Measurements from ENCODE around the gene ADPRHL1. TPM values are rescaled to one million over a fixed set of nuclear protein-coding genes. Genes with fewer than 3 reads are reported as not detected.

ADPRHL1 gene
- total RNA-seq, 1 experiment from 2014 or later, result 2.7 TPM

GRCh38 chr13:113358653-113359190, 94.6 kb downstream of the ADPRHL1 start:
- Mint-ChIP-seq H3K4me3 (no peak overlapping the region), H3K27ac (0 out of 7 replicates have a peak overlapping the region, but pooled peaks of 1 of the 3 experiments have one; percentile 45), H3K4me1 (peaks cover 14 to 19% of the 10 kb centered on the region in 2 experiments), H3K9me3 (no peaks in the 10 kb centered on the region), H3K36me3 (ENCODE audit: insufficient read depth in 1 of 3, low read depth in 3 of 3) (peaks cover 31 to 57% (median 57%) of the 10 kb centered on the region in 3 experiments; a peak in 6 of 7 replicates), H3K27me3 (ENCODE audit: low read depth) (no peaks in the 10 kb centered on the region)
- Histone ChIP-seq H2BK12ac (ENCODE audit: insufficient read length, low read depth, low read length) (no peak overlapping the region), H3K14ac (ENCODE audit: insufficient read depth, low read length) (no peak overlapping the region), H4K5ac (ENCODE audit: insufficient read length, low read depth, low read length) (no peak overlapping the region), H2BK5ac (ENCODE audit: insufficient read length, low read length) (no peak overlapping the region), H2BK120ac (ENCODE audit: low read depth, low read length, poor library complexity, severe bottlenecking) (no peak overlapping the region), H3K4me2 (ENCODE audit: insufficient read depth, insufficient read length, low read length) (no peak overlapping the region), H2BK15ac (ENCODE audit: low read depth, low read length) (no peak overlapping the region), H4K20me1 (ENCODE audit: control insufficient read depth, insufficient read depth, insufficient read length) (no peaks in the 10 kb centered on the region), H3K79me1 (ENCODE audit: insufficient read depth, low read depth, low read length, poor library complexity, severe bottlenecking) (peaks cover 11% of the 10 kb centered on the region), H3K56ac (ENCODE audit: insufficient read length, low read depth, low read length) (no peak overlapping the region), H4K91ac (ENCODE audit: insufficient read length, low read depth, low read length) (no peak overlapping the region), H3K27ac (ENCODE audit: insufficient read length, low read depth, low read length) (no peak overlapping the region), H3K9me3 (ENCODE audit: control insufficient read depth, low read depth, low read length) (no peaks in the 10 kb centered on the region), H2AFZ (ENCODE audit: low read length) (no peak overlapping the region), H3T11ph (ENCODE audit: low read length) (no peak overlapping the region), H3K23me2 (ENCODE audit: insufficient read length, low read depth, low read length, poor library complexity, severe bottlenecking) (peaks cover 12% of the 10 kb centered on the region), H3K18ac (ENCODE audit: insufficient read length, low read depth, low read length) (no peak overlapping the region), H4K8ac (replicated peaks; ENCODE audit: insufficient read length, low read depth, low read length) (no peak overlapping the region), H3K4me1 (ENCODE audit: insufficient read depth, low read length) (no peaks in the 10 kb centered on the region), H3K4ac (ENCODE audit: low read depth, low read length) (no peak overlapping the region), H2AK5ac (ENCODE audit: insufficient read length, low read length) (no peak overlapping the region), H3K79me2 (ENCODE audit: insufficient read depth, low read length) (peaks cover 10% of the 10 kb centered on the region; the same call in 1 of the 2 replicates), H2BK20ac (ENCODE audit: low read depth, low read length, poor library complexity, severe bottlenecking) (no peak overlapping the region), H3K27me3 (ENCODE audit: insufficient read depth, low read length) (no peaks in the 10 kb centered on the region), H3K9ac (ENCODE audit: extremely low read depth, insufficient read length, low read length) (no peak overlapping the region), H3K23ac (ENCODE audit: insufficient read length, low read depth, low read length) (no peak overlapping the region)
- DNase-seq, result no peak
- TF ChIP-seq, protein P1, sequence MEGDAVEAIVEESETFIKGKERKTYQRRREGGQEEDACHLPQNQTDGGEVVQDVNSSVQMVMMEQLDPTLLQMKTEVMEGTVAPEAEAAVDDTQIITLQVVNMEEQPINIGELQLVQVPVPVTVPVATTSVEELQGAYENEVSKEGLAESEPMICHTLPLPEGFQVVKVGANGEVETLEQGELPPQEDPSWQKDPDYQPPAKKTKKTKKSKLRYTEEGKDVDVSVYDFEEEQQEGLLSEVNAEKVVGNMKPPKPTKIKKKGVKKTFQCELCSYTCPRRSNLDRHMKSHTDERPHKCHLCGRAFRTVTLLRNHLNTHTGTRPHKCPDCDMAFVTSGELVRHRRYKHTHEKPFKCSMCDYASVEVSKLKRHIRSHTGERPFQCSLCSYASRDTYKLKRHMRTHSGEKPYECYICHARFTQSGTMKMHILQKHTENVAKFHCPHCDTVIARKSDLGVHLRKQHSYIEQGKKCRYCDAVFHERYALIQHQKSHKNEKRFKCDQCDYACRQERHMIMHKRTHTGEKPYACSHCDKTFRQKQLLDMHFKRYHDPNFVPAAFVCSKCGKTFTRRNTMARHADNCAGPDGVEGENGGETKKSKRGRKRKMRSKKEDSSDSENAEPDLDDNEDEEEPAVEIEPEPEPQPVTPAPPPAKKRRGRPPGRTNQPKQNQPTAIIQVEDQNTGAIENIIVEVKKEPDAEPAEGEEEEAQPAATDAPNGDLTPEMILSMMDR (conservative IDR thresholded peaks at IDR 0.05), result no peak
- WGBS (ENCODE audit: extremely low coverage, insufficient read length, low lambda C conversion rate), result no CpG with 5 or more reads among the region's 6 CpGs
